GM18508 (cell line): ENCODE results near the gene GLYAT.
"Not testable (repeated sequence)": the region's sequence is repeated elsewhere in the genome, so short reads cannot be mapped to it uniquely, and the experiment has no call there.

ENCODE experiments used
- ATAC-seq: cut with Tn5 transposase; IDR thresholded peaks from one replicate; pipeline ENCODE4 v1.9.1; 2021; ENCODE audit warnings: moderate number of reproducible peaks; ENCODE audit not compliant: insufficient read depth, unreplicated experiment

The GLYAT gene

DNA sequence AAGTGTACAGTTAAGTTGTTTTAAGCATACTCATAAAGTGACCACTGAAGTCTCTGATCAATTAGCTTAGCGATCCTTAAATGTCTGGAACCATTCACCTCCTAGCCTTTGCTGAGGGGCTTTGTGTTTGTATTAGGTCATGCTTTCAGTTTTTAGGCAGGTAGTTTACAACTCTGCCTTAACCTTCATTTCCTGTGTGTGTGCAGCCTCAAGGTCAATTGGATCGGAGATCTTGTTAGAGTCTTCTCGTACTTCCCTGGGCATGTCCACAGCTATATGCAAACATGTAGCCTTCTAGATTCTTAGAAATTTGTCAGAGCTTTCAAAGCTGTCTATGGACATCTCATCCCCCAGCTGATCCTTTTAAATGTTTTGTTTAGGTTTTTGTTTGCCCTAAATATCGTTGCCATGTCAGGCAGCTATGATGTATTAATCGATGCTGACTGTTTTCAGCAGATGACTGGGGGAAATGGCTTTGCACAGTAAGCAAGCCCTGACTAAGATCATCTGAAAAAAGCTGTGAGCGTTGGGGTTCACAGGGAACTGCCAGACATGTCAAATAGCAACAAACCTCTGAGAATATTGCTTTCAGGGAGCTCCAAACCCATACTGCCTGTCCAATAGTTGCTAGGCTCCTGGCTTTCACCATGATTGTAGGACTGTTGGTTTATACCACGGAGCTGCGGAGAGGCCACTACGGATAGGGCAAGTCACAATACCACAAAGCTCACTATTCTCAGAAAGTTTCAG, 45.6 kb downstream of the GLYAT start:
- ATAC-seq, result no peak

DNA sequence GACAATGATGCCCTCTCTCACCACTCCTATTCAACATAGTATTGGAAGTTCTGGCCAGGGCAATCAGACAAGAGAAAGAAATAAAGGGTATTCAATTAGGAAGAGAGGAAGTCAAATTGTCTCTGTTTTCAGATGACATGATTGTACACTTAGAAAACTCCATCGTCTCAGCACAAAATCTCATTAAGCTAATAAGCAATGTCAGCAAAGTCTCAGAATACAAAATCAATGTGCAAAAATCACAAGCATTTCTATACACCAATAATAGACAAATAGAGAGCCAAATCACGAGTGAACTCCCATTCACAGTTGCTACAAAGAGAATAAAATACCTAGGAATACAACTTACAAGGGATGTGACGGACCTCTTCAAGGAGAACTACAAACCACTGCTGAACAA, 49.1 kb downstream of the GLYAT start:
- ATAC-seq, result not testable (repeated sequence)

DNA sequence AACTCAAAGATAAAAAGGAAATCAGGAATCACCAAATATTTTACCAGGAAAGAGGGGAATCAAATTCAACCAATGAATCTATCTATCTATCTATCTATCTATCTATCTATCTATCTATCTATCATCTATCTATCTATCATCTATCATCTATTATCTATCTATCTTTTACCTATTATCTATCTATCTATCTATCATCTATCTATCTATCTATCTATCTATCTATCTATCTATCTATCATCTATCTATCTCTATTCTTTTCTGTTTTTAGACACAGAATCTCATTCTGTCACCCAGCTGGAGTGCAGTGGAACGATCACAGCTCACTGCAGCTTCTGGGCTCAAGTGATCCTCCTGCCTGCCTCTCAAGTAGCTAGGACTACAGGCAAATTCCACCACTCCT, 54.2 kb downstream of the GLYAT start:
- not testable (repeated sequence) for ATAC-seq

DNA sequence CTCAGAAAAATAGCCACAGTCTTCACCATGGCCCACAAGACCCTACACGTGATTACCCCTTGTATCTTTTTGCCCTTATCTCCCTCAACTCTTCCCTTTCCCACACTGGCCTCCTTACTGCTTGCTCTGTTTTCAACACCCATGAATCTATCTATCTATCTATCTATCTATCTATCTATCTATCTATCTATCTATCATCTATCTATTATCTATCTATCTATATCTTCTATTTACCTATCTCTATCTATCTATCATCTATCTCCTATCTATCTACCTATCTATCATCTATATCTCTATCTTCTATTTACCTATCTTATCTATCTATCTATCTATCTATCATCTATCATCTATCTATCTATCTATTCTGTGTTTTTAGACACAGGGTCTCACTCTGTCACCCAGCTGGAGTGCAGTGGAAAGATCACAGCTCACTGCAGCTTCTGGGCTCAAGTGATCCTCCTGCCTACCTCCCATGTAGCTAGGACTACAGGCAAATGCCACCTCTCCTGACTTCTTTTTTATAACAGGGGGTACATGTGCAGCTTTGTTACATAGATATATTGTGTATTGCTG, 55.1 kb downstream of the GLYAT start:
- ATAC-seq, result no peak

DNA sequence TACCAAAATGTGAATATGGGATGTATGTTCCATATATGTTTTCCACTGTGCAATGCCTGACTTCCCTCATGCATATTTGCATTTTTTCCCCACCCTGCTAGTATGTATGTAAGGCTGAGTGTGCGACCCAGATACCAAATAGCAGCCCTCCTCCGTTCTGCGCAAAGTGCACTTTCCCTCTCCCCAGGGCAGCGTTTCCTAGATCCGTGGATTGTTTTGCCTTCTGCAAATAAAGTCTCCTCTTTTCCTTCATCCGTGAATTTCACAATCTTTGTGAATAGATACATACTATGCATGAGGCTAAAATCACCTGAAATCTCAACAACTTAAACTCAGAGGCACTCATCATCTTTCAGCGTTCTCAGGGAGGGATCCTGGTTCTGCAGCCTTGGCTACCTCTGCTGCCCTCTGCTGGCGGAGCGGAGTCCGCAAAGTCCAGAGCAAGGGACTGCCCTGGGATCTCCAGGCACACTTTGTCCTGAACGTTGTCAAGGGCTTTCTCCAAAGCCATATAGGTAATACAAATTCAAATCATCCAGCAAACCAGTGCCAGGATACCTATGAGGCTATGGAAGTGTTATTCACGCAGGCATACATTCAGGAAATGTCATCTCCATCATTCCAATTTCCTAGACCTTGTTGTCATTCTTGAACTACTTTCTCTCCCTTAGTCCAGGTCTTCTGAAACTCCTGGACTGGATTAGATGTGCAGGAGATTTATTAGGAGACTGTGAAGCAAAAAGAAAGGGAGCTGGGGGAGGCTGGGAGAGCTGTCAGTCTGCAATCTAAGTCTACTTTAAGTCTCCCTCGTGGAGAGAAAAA, 56.2 kb downstream of the GLYAT start:
- peak; percentile 90 for ATAC-seq

DNA sequence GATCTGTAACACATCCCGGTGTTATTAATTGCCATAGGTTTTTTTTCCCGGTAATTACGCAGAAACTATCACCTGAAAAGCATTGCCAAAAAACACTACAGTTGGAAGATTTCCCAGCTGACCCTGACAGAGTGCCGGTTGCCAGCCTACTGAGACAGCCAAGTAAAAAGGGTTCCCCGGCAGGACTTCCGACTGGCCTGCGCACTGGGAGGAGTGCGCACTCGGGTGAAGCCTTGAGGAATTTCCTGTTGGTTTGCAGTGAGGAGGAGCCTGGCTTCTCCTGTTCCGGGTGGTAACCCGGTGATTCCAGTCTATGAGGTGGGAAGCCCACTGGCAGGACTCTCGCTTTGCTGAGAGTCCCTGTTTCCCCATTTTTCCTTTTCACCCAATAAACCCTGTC, 57.1 kb downstream of the GLYAT start:
- ATAC-seq, result no peak

DNA sequence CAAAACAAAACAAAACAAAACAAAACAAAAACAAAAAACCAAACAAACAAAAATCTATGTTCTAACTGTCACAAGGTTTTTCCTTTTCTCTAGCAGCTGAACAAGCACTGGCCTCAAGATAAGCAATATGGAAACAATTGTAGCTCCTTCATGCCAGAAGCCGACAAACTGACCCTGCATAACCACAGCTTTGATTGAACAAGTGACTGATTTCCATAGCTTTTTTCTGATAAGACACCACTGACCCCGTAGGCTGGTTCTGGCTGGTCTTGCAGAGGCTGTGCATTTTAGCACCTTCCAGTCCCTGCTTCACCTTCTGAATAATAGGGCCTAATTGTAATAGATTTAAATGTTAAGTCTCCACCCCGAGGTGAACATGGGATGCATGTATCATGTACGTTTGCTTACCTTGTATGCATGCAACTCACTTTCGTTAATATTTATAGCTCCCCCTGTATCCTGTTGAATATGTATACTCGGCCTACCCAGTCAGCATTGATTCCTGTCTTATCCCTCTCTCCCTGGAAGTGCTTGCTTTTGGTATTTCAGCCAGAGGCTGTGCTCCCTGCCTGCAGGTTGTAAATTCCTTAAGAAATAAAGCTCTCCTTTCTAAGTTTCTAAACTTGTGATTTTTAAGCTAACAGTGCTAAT, 59.6 kb downstream of the GLYAT start:
- ATAC-seq, result no peak

DNA sequence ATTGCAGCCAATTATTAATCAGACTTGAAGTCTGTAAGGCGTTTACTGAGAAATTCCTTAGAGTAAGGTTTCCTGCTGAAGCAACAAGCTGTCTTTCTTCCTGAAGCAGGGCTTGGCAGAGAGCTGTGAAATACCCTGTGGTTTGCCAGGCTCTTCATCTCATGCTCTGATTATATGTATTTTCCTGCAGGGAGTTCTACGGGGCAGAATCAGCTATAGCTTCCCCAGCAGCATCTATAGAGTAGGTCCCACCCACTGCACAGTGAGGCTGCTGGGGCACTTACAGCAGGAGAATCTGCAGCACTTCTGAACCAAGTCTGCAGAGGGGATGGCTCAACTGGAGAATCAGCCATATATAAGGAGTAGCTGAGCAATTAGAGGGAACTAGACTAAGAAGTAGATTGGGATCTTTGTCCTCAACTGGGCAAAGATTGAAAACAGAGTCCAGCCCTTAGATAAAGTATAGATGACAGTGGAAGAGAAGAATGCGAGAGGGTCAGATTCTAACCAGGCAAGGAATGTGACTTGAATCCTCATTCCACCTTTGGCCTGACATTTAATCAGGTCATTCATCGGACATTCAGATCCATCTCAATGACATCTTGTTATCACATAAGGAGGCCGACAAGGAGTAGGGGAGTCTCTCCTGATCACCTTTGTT, 71.7 kb downstream of the GLYAT start:
- ATAC-seq, result no peak

DNA sequence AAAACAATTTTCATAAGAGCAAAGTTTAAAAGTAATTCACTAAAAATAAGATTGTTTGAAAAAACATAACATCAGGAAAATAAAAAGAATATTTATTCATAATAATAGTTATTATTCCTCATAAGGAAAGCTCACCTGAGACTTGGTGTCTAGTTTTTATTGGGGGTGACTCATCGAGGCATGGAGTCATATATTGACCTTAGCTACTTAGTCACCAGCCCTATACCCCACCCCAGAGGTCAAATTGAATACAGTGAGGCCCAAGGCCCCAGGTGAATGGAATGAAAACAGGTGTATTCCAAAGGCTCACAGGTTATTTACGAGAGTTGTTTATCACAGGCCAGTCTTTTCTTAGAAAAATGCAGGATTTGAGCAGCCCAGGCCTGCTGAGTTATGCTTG, 72.3 kb downstream of the GLYAT start:
- no peak for ATAC-seq
